Left lung (tissue), 10 donors: Measurements from ENCODE around the gene HOXB6. TPM values are rescaled to one million over a fixed set of nuclear protein-coding genes. Genes with fewer than 3 reads are reported as not detected.

Experiments used
- ATAC-seq: fragments of 200-7000 bp; cut with Tn5 transposase; one replicate; pipeline ENCODE4 v1.9.1; 2020; ENCODE audit warnings: moderate library complexity
- DNase-seq, 4 donors: peaks; one replicate each; pipeline ENCODE4 v3.0.0-alpha.2; 2013 to 2020
- H3K27ac ChIP-seq, 2 donors: fragments of 200-600 bp; sonication (generic) in 1 of 2; one replicate each; pipeline versions ENCODE4 v1.5.0 to v1.8.0; 2020 to 2021
- H3K27me3 ChIP-seq, 2 donors: fragments of 200-600 bp; sonication (generic) in 1 of 2; one replicate each; pipeline versions ENCODE4 v1.5.0 to v1.8.0; 2020 to 2021
- H3K36me3 ChIP-seq, 2 donors: fragments of 200-600 bp; sonication (generic) in 1 of 2; one replicate each; pipeline versions ENCODE4 v1.5.0 to v1.8.0; 2020 to 2021
- H3K4me1 ChIP-seq, 2 donors: fragments of 200-600 bp; one replicate each; pipeline ENCODE4 v1.8.0; 2021
- H3K4me3 ChIP-seq, 2 donors: fragments of 200-600 bp; sonication (generic) in 1 of 2; one replicate each; pipeline versions ENCODE4 v1.5.0 to v1.8.0; 2020 to 2021; ENCODE audit warnings: mild to moderate bottlenecking in 1 of 2
- H3K9me3 ChIP-seq, 2 donors: fragments of 200-600 bp; sonication (generic) in 1 of 2; one replicate each; pipeline versions ENCODE4 v1.5.0 to v1.8.0; 2020 to 2021
- CTCF ChIP-seq, 2 donors: fragments of 200-600 bp; sonication (generic) in 1 of 2; IDR thresholded peaks; one replicate each; pipeline versions ENCODE4 v1.5.0 to v1.8.0; 2021; ENCODE audit warnings: antibody characterized with exemption in 2 of 2
- intact Hi-C, 2 donors: fragments of 100-400 bp; cut with DNase I; formaldehyde crosslinking; loops; one replicate each; pipeline versions ENCODE4 v1.11.2 to v1.14.2; 2022
- polyA plus RNA-seq, 6 donors: library from polyadenylated mRNA; unstranded; fragments of 120-200 nt; gene quantifications; one replicate each; pipeline ENCODE4 v1.2.1, GENCODE V29; 2013; ENCODE audit not compliant: insufficient read length in 6 of 6
- total RNA-seq, 2 donors: library from RNA; stranded (reverse); fragmentation: NEBNext Ultra II Directional; extraction: Animal tissue kit (Norgen Biotek cat#: 25700); gene quantifications; one replicate each; pipeline ENCODE4 v1.2.1, GENCODE V29; 2021
- donor health status: DM: no; HTN: yes; CAD: no.
- donor health status: DM: no; HTN: no; CAD: no.

Gene HOXB6
- total and polyA plus RNA-seq, 8 donors, result 5.1 to 17.1 (median 12.1) TPM

- intact Hi-C loops, result no loop called here
- H3K4me1 ChIP-seq, result no peaks in the 10 kb centered on the region
- DNase-seq, result no peak
- H3K27ac ChIP-seq, result no peak overlapping the region
- ATAC-seq, result no peak
- H3K4me3 ChIP-seq, result no peak overlapping the region
- H3K27me3 ChIP-seq, result peaks cover 99 to 100% of the 10 kb centered on the region in 2 donors
- no peak for TF ChIP-seq CTCF (IDR thresholded peaks at IDR 0.05)
- H3K36me3 ChIP-seq, result no peaks in the 10 kb centered on the region
- no peaks in the 10 kb centered on the region for H3K9me3 ChIP-seq
These were observed 29.9 kb upstream of the HOXB6 start for GRCh38 chr17:48634493-48635208.

- Histone ChIP-seq H3K4me3 (no peak overlapping the region), H3K27me3 (peaks cover 99 to 100% of the 10 kb centered on the region in 2 donors), H3K9me3 (no peaks in the 10 kb centered on the region), H3K36me3 (no peaks in the 10 kb centered on the region), H3K27ac (no peak overlapping the region), H3K4me1 (no peaks in the 10 kb centered on the region)
- TF ChIP-seq CTCF (IDR thresholded peaks at IDR 0.05), result no peak
- DNase-seq (peak in 1 of 4 donors; percentile 59), ATAC-seq (no peak)
- intact Hi-C loops, result no loop called here
These were observed 28.5 kb upstream of the HOXB6 start for GRCh38 chr17:48633266-48633677.

GRCh38 chr17:48632579-48633265 is 27.9 kb upstream of the HOXB6 start:
- H3K36me3 ChIP-seq, result no peaks in the 10 kb centered on the region
- no peak for TF ChIP-seq CTCF (IDR thresholded peaks at IDR 0.05)
- intact Hi-C loops, result no loop called here
- H3K4me3 ChIP-seq, result no peak overlapping the region
- DNase-seq, result no peak
- no peaks in the 10 kb centered on the region for H3K4me1 ChIP-seq
- no peak overlapping the region for H3K27ac ChIP-seq
- H3K9me3 ChIP-seq, result no peaks in the 10 kb centered on the region
- ATAC-seq, result no peak
- H3K27me3 ChIP-seq, result peaks cover 99 to 100% of the 10 kb centered on the region in 2 donors

GRCh38 chr17:48631693-48632578 is 27.1 kb upstream of the HOXB6 start:
- DNase-seq (no peak), ATAC-seq (no peak)
- peaks cover 0 to 2% of the 10 kb centered on the region in 2 donors for H3K4me1 ChIP-seq
- peaks cover 99 to 100% of the 10 kb centered on the region in 2 donors for H3K27me3 ChIP-seq
- intact Hi-C loops, result no loop called here
- no peak for TF ChIP-seq CTCF (IDR thresholded peaks at IDR 0.05)
- H3K4me3 ChIP-seq, result no peak overlapping the region
- H3K27ac ChIP-seq, result no peak overlapping the region
- no peaks in the 10 kb centered on the region for H3K36me3 ChIP-seq
- no peaks in the 10 kb centered on the region for H3K9me3 ChIP-seq
